ENCODE measurements around the gene HRAS.

Gene HRAS

GRCh38 chr11:551131-551530 lies 15.8 kb upstream of the HRAS start:
- DNase-seq (ENCODE audit: low read depth), result no peak
- H3K4me3 ChIP-seq (replicated peaks; ENCODE audit: low read depth, low read length), result no peak overlapping the region
- no peak for TF ChIP-seq CTCF (IDR thresholded peaks at IDR 0.05; ENCODE audit: low read length, missing control alignments)

GRCh38 chr11:550746-551085 lies 15.3 kb upstream of the HRAS start:
- DNase-seq (ENCODE audit: low read depth), result no peak
- no peak overlapping the region for H3K4me3 ChIP-seq (replicated peaks; ENCODE audit: low read depth, low read length)
- TF ChIP-seq CTCF (IDR thresholded peaks at IDR 0.05; ENCODE audit: low read length, missing control alignments), result no peak

- no peak for TF ChIP-seq CTCF (IDR thresholded peaks at IDR 0.05; ENCODE audit: low read length, missing control alignments)
- no peak overlapping the region for H3K4me3 ChIP-seq (replicated peaks; ENCODE audit: low read depth, low read length)
- DNase-seq (ENCODE audit: low read depth), result no peak
These were observed 14.8 kb upstream of the HRAS start for GRCh38 chr11:550021-550745.

GRCh38 chr11:548700-549603 lies 13.6 kb upstream of the HRAS start:
- DNase-seq (ENCODE audit: low read depth), result no peak
- TF ChIP-seq CTCF (IDR thresholded peaks at IDR 0.05; ENCODE audit: low read length, missing control alignments), result no peak
- no peak overlapping the region for H3K4me3 ChIP-seq (replicated peaks; ENCODE audit: low read depth, low read length)

GRCh38 chr11:545171-545570 lies 9.8 kb upstream of the HRAS start:
- no peak for DNase-seq (ENCODE audit: low read depth)
- TF ChIP-seq CTCF (IDR thresholded peaks at IDR 0.05; ENCODE audit: low read length, missing control alignments), result no peak
- H3K4me3 ChIP-seq (replicated peaks; ENCODE audit: low read depth, low read length), result no peak overlapping the region

- DNase-seq (ENCODE audit: low read depth), result no peak
- no peak overlapping the region for H3K4me3 ChIP-seq (replicated peaks; ENCODE audit: low read depth, low read length)
- TF ChIP-seq CTCF (IDR thresholded peaks at IDR 0.05; ENCODE audit: low read length, missing control alignments), result no peak
These were observed 9.4 kb upstream of the HRAS start for GRCh38 chr11:544817-545166.
